TTC549 (cell line): ENCODE results near the gene CLPTM1.
"Not testable (repeated sequence)": the region's sequence is repeated elsewhere in the genome, so short reads cannot be mapped to it uniquely, and the experiment has no call there.

Source experiments
- FAIRE-seq: peaks from 2 replicates; lab custom pipeline; 2012; peaks lifted over from hg19 to GRCh38; lab: Jason Lieb, UNC

Gene CLPTM1

DNA sequence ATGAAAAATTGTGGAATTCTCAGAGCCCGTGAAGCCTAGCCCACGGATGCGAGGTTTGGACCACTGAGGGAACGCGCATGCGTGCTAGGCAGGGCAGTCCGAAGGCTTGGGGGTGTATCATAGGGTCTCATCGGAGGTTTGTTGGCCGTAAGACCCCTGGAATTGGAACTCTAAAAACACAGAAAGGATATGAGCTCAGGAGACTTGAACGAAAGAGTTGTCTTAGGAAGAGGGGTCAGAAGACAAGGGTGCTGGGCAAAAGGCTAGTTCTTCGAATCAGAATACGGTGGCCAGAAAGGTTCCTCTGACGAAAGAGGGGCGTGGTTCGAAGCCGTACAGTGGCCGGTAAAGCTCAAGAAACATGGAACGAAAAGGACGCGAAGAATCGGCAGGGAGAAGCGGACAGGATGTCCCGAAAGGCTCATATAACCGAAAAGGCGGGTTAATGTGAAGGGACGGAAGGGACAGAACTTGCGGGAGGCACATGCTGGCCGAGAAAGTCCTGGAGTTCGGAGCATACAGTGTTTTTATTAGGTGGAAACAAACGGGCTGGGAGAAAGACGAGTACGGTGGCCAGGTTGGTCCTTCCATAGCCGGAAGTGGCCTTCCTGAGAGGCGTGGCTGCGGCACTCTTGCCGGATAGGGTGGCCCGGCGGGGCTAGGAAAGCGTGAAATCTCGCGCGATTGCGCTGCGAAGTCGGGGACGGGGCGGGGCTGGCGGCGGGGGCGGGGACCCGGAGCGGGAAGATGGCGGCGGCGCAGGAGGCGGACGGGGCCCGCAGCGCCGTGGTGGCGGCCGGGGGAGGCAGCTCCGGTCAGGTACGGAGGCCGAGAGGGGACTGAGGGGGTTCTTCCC is at the start of gene CLPTM1:
TSS of gene CLPTM1 (plus strand) at position 732 of the 856 bp plus-strand sequence. CDS start at position 748, 16 bp downstream.
- no peak for FAIRE-seq

GRCh38 chr19:44905437-44906160 is 49.6 kb upstream of the CLPTM1 start, which contains the start of gene APOE:
Gene APOE (plus strand): TSS chr19:44905796. CDS start chr19:44906625, 829 bp downstream.
- no peak for FAIRE-seq

DNA sequence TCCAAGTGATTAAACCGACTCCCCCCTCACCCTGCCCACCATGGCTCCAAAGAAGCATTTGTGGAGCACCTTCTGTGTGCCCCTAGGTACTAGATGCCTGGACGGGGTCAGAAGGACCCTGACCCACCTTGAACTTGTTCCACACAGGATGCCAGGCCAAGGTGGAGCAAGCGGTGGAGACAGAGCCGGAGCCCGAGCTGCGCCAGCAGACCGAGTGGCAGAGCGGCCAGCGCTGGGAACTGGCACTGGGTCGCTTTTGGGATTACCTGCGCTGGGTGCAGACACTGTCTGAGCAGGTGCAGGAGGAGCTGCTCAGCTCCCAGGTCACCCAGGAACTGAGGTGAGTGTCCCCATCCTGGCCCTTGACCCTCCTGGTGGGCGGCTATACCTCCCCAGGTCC is 47.6 kb upstream of the CLPTM1 start:
- no peak for FAIRE-seq

DNA sequence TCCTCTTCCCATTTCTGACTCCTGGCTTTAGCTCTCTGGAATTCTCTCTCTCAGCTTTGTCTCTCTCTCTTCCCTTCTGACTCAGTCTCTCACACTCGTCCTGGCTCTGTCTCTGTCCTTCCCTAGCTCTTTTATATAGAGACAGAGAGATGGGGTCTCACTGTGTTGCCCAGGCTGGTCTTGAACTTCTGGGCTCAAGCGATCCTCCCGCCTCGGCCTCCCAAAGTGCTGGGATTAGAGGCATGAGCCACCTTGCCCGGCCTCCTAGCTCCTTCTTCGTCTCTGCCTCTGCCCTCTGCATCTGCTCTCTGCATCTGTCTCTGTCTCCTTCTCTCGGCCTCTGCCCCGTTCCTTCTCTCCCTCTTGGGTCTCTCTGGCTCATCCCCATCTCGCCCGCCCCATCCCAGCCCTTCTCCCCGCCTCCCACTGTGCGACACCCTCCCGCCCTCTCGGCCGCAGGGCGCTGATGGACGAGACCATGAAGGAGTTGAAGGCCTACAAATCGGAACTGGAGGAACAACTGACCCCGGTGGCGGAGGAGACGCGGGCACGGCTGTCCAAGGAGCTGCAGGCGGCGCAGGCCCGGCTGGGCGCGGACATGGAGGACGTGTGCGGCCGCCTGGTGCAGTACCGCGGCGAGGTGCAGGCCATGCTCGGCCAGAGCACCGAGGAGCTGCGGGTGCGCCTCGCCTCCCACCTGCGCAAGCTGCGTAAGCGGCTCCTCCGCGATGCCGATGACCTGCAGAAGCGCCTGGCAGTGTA is 46.9 kb upstream of the CLPTM1 start:
- no peak for FAIRE-seq

GRCh38 chr19:44908836-44909261 is 46.3 kb upstream of the CLPTM1 start:
- FAIRE-seq: no peak

- FAIRE-seq: no peak
Observed at GRCh38 chr19:44909775-44910174, 45.4 kb upstream of the CLPTM1 start.

DNA sequence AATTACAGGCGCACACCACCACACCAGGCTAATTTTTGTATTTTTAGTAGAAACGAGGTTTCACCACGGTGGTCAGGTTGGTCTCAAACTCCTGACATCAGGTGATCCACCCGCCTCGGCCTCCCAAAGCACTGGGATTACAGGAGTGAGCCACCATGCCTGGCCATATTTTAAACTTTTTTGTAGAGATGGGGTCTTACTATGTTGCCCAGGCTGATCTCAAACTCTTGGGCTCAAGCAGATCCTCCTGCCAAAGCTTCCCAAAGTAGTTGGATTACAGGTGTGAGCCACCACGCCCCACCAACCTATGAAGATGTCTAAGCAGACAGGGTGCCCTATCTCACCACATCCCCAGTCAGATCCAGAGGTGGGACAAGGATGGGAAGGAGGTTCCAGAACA is 43.3 kb upstream of the CLPTM1 start:
- not testable (repeated sequence) for FAIRE-seq

DNA sequence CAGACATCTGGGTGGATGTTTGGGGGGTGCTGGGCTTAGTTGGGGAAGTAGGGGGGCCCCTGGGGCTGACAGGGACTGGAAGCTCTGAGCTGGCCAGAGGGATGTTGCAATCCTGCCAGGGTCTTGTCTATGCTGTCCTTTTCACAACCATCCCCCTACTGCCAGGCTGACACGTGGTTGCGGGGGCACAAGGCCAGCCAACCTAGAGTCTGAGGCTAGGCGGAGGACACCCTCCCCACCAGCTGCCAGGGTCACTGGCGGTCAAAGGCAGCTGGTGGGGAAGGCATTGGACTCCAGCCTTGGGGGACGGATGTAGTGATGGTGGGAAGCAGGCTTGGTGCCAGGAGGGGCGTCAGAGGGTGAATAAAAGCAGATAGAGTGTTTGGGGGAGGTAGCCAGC is 42.3 kb upstream of the CLPTM1 start:
- no peak for FAIRE-seq

GRCh38 chr19:44913512-44914432 is 41.4 kb upstream of the CLPTM1 start:
- FAIRE-seq: not testable (repeated sequence)

DNA sequence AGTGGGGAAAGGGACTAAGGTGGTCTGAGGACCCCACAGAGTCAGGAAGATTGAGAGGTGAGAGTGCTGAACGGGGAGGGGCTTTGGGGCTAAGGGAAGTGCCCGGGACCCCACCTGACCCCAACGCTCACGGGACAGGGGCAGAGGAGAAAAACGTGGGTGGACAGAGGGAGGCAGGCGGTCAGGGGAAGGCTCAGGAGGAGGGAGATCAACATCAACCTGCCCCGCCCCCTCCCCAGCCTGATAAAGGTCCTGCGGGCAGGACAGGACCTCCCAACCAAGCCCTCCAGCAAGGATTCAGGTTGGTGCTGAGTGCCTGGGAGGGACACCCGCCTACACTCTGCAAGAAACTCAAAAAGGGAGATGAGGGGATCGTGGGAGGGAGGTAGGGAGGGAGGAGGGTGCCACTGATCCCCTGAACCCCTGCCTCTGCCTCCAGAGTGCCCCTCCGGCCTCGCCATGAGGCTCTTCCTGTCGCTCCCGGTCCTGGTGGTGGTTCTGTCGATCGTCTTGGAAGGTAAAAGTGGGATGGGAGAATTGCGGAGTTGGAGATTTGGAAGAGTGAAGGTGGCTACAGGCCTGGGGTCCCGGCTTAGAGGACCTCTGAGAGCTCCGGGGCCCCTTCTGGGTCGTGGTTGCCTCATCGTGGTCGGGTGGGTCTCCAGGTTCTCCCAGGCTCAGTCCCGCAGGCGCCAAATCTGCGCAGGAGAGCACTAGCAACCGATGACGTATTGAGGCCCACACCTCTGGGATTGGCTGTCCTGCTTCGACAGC is 40.6 kb upstream of the CLPTM1 start, which contains the start of gene APOC1:
TSS of gene APOC1 (plus strand) at position 176 of the 774 bp plus-strand sequence. CDS start at position 460, 284 bp downstream.
- not testable (repeated sequence) for FAIRE-seq

GRCh38 chr19:44924243-44924725 is 30.9 kb upstream of the CLPTM1 start:
- FAIRE-seq: no peak

DNA sequence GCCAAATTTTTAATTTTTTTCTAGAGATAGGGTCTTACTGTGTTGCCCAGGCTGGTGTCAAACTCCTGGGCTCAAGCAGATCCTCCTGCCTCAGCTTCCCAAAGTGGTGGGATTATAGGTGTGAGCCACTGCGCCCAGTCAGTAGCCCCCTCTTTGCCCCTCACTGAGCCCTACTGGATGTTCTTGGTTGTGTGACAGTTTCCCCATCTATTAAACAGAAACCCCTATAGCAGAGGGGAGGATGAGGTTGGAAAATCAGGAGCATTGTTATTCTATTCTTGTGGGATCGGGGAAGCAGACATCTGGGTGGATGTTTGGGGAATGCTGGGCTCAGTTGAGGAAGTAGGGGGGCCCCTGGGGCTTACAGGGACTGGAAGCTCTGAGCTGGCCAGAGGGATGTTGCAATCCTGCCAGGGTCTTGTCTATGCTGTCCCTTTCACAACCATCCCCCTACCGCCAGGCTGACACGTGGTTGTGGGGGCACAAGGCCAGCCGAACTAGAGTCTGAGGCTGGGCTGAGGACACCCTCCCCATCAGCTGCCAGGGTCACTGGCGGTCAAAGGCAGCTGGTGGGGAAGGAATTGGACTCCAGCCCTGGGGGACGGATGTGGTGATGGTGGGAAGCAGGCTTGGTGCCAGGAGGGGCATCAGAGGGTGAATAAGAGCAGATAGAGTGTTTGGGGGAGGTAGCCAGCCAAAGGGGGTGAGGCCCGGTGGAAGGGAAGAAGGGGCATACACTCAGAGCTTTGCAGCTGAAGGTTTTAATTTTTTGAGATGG is 29.9 kb upstream of the CLPTM1 start:
- FAIRE-seq: no peak

- FAIRE-seq: not testable (repeated sequence)
Observed at GRCh38 chr19:44926245-44927077, 28.7 kb upstream of the CLPTM1 start.

GRCh38 chr19:44927746-44928145 is 27.4 kb upstream of the CLPTM1 start:
- FAIRE-seq: no peak

GRCh38 chr19:44930088-44930487 is 25.1 kb upstream of the CLPTM1 start:
- no peak for FAIRE-seq

DNA sequence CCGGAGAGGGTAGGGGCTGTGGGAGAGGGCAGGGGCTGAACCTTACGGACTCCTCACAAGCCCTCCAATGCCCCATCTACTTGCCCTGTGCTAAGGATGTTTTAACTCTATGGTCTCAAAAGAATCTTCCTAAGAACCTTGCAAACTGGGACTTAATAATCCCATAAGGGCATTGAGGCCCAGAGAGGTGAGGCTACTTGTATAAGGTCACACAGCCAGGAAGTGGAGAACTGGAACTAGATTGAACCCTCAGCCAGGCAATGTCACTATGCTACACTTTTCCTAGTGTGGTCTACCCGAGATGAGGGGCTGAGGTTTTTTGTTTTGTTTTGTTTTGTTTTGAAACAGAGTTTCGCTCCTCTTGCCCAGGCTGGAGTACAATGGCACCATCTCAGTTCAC is 23.6 kb upstream of the CLPTM1 start:
- no peak for FAIRE-seq

GRCh38 chr19:44939668-44940067 is 15.5 kb upstream of the CLPTM1 start:
- no peak for FAIRE-seq

DNA sequence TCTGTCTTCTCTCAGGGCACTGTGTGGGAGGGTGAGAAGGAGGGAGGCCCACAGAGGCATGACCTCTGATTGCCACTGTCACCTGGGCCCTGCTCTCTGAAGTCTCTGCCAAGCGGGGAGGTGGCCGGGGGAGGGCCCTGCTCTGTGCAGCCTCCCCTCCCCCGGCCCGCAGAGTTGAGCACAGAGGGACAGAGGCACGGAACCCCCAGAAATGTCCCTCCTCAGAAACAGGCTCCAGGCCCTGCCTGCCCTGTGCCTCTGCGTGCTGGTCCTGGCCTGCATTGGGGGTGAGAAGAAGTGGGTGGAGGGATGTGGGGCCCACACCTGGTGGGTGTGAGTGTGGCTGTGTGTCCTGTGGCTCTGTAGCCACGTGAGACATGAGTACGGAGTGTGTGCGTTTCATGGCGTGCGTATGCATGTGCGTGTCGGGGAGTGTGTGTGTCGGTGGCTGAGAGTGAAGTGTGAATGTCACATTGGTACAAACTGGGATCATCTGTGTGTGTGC is 13.1 kb upstream of the CLPTM1 start, which contains the start of gene APOC4:
TSS of gene APOC4 (plus strand) at position 171 of the 505 bp plus-strand sequence. CDS start at position 212, 41 bp downstream.
- FAIRE-seq: no peak
